H9 (cell line): ENCODE results near the gene ZNF467. TPM values are rescaled to one million over a fixed set of nuclear protein-coding genes. Genes with fewer than 3 reads are reported as not detected.

Experiments used
- DNase-seq: peaks from one replicate; pipeline ENCODE4 v3.0.0-alpha.2; 2017
- H2AFZ ChIP-seq: one replicate; pipeline ENCODE4 v1.6.1; 2013; ENCODE audit warnings: mild to moderate bottlenecking, low read length, control low read depth, moderate library complexity
- H2AK5ac ChIP-seq: 2 replicates; pipeline ENCODE4 v1.6.1; 2013; ENCODE audit warnings: low read length, control low read depth, mixed read lengths; ENCODE audit not compliant: insufficient read length
- H2BK120ac ChIP-seq: one replicate; pipeline ENCODE4 v1.6.1; 2013; ENCODE audit warnings: low read depth, mild to moderate bottlenecking, low read length, control low read depth, inconsistent platforms; ENCODE audit not compliant: poor library complexity, severe bottlenecking
- H2BK12ac ChIP-seq: 2 replicates; pipeline ENCODE4 v1.6.1; 2013; ENCODE audit warnings: low read length, control low read depth, mixed read lengths, low read depth; ENCODE audit not compliant: insufficient read length
- H2BK15ac ChIP-seq: 2 replicates; pipeline ENCODE4 v1.6.1; 2013; ENCODE audit warnings: low read depth, low read length, control low read depth
- H2BK20ac ChIP-seq: one replicate; pipeline ENCODE4 v1.6.1; 2013; ENCODE audit warnings: low read depth, mild to moderate bottlenecking, low read length, control low read depth, inconsistent platforms; ENCODE audit not compliant: poor library complexity, severe bottlenecking
- H2BK5ac ChIP-seq: 2 replicates; pipeline ENCODE4 v1.6.1; 2013; ENCODE audit warnings: low read length, control low read depth, mixed read lengths; ENCODE audit not compliant: insufficient read length
- H3K14ac ChIP-seq: 2 replicates; pipeline ENCODE4 v1.6.1; 2013; ENCODE audit warnings: low read length, control low read depth; ENCODE audit not compliant: insufficient read depth
- H3K18ac ChIP-seq: 2 replicates; pipeline ENCODE4 v1.6.1; 2013; ENCODE audit warnings: low read depth, mild to moderate bottlenecking, mixed read lengths, low read length, control low read depth; ENCODE audit not compliant: insufficient read length
- H3K23ac ChIP-seq: 2 replicates; pipeline ENCODE4 v1.6.1; 2013; ENCODE audit warnings: low read length, control low read depth, mixed read lengths, low read depth; ENCODE audit not compliant: insufficient read length
- H3K23me2 ChIP-seq: 2 replicates; pipeline ENCODE4 v1.6.1; 2013; ENCODE audit warnings: low read depth, mild to moderate bottlenecking, mixed read lengths, low read length, control low read depth; ENCODE audit not compliant: insufficient read length, poor library complexity, severe bottlenecking
- H3K27ac ChIP-seq: 2 replicates; pipeline ENCODE4 v1.5.1; 2013; ENCODE audit warnings: low read length, control low read depth, mixed read lengths, low read depth; ENCODE audit not compliant: insufficient read length
- H3K27me3 ChIP-seq: 2 replicates; pipeline ENCODE4 v1.6.1; 2013; ENCODE audit warnings: low read length, control low read depth, inconsistent platforms; ENCODE audit not compliant: insufficient read depth
- H3K4ac ChIP-seq: 2 replicates; pipeline ENCODE4 v1.6.1; 2013; ENCODE audit warnings: low read depth, mild to moderate bottlenecking, control low read depth, inconsistent platforms, low read length, moderate library complexity
- H3K4me1 ChIP-seq: 2 replicates; pipeline ENCODE4 v1.6.1; 2013; ENCODE audit warnings: low read length, control low read depth, inconsistent platforms; ENCODE audit not compliant: insufficient read depth
- H3K4me2 ChIP-seq: 2 replicates; pipeline ENCODE4 v1.6.1; 2013; ENCODE audit warnings: low read length, control low read depth, mixed read lengths; ENCODE audit not compliant: insufficient read length, insufficient read depth
- H3K56ac ChIP-seq: 2 replicates; pipeline ENCODE4 v1.6.1; 2013; ENCODE audit warnings: low read depth, mild to moderate bottlenecking, mixed read lengths, low read length, control low read depth; ENCODE audit not compliant: insufficient read length
- H3K79me1 ChIP-seq: 2 replicates; pipeline ENCODE4 v1.6.1; 2013; ENCODE audit warnings: low read depth, mild to moderate bottlenecking, moderate library complexity, low read length, control low read depth, inconsistent platforms; ENCODE audit not compliant: insufficient read depth, poor library complexity, severe bottlenecking
- H3K79me2 ChIP-seq: 2 replicates; pipeline ENCODE4 v1.6.1; 2013; ENCODE audit warnings: low read length, control low read depth, inconsistent platforms; ENCODE audit not compliant: insufficient read depth
- H3K9ac ChIP-seq: 2 replicates; pipeline ENCODE4 v1.6.1; 2013; ENCODE audit warnings: low read length, control low read depth, mixed read lengths; ENCODE audit not compliant: insufficient read length; ENCODE audit errors: extremely low read depth
- H3K9me3 ChIP-seq: one replicate; pipeline ENCODE4 v1.6.1; 2013; ENCODE audit warnings: low read depth, low read length, inconsistent platforms; ENCODE audit not compliant: control insufficient read depth
- H3T11ph ChIP-seq: one replicate; pipeline ENCODE4 v1.6.1; 2013; ENCODE audit warnings: mild to moderate bottlenecking, low read length, control low read depth, inconsistent platforms
- H4K20me1 ChIP-seq: one replicate; pipeline ENCODE4 v1.6.1; 2013; ENCODE audit not compliant: control insufficient read depth, insufficient read length, insufficient read depth
- H4K5ac ChIP-seq: 2 replicates; pipeline ENCODE4 v1.6.1; 2013; ENCODE audit warnings: low read depth, mild to moderate bottlenecking, mixed read lengths, low read length, control low read depth; ENCODE audit not compliant: insufficient read length
- H4K8ac ChIP-seq: replicated peaks from 2 replicates; pipeline ENCODE4 v1.6.1; 2013; ENCODE audit warnings: low read length, control low read depth, mixed read lengths, low read depth; ENCODE audit not compliant: insufficient read length
- H4K91ac ChIP-seq: 2 replicates; pipeline ENCODE4 v1.6.1; 2013; ENCODE audit warnings: low read depth, mild to moderate bottlenecking, moderate library complexity, mixed read lengths, low read length, control low read depth; ENCODE audit not compliant: insufficient read length
- H3K27ac Mint-ChIP-seq, 3 experiments: 2 replicates in 2 of 3; 3 replicates in 1 of 3; pipeline ENCODE4 v1.8.0; 2020 to 2021; ENCODE audit warnings: mixed read lengths in 3 of 3, mild to moderate bottlenecking in 1 of 3, moderate library complexity in 1 of 3
- H3K27me3 Mint-ChIP-seq: 2 replicates; pipeline ENCODE4 v1.8.0; 2021; ENCODE audit warnings: low read depth, mild to moderate bottlenecking, moderate library complexity, mixed read lengths
- H3K36me3 Mint-ChIP-seq, 3 experiments: 2 replicates in 2 of 3; 3 replicates in 1 of 3; pipeline ENCODE4 v1.8.0; 2020 to 2021; ENCODE audit warnings: low read depth in 3 of 3, mixed read lengths in 3 of 3; ENCODE audit not compliant: insufficient read depth in 1 of 3
- H3K4me1 Mint-ChIP-seq, 2 experiments: 2 replicates each; pipeline ENCODE4 v1.8.0; 2020; ENCODE audit warnings: mixed read lengths in 2 of 2
- H3K4me3 Mint-ChIP-seq, 2 experiments: 2 replicates in 1 of 2; 3 replicates in 1 of 2; pipeline ENCODE4 v1.8.0; 2020 to 2021; ENCODE audit warnings: mild to moderate bottlenecking in 2 of 2, mixed read lengths in 2 of 2, moderate library complexity in 1 of 2
- H3K9me3 Mint-ChIP-seq, 2 experiments: 2 replicates in 1 of 2; 3 replicates in 1 of 2; pipeline ENCODE4 v1.8.0; 2020; ENCODE audit warnings: mild to moderate bottlenecking in 2 of 2, mixed read lengths in 2 of 2, moderate library complexity in 1 of 2
- WGBS: extraction: QIAGEN DNeasy Blood & Tissue Kit; methylation state at CpG from one replicate; pipeline ENCODE4 v1.1.7; 2013; ENCODE audit warnings: missing lambda C conversion rate, low lambda C conversion rate, mixed read lengths; ENCODE audit not compliant: insufficient read length; ENCODE audit errors: extremely low coverage; 5-methylcytosine and 5-hydroxymethylcytosine counted together
- total RNA-seq: library from RNA; stranded (reverse); gene quantifications from 2 replicates; pipeline ENCODE4 v1.2.1, GENCODE V29; 2021
- TF ChIP-seq, protein P1 (sequence below): fragments of 200-600 bp; sonication (generic); conservative IDR thresholded peaks from 3 replicates; pipeline ENCODE4 v1.8.0; 2021; ENCODE audit warnings: antibody characterized with exemption, mild to moderate bottlenecking

Gene ZNF467
- total RNA-seq, 1 experiment from 2014 or later: 0.31 TPM

DNA sequence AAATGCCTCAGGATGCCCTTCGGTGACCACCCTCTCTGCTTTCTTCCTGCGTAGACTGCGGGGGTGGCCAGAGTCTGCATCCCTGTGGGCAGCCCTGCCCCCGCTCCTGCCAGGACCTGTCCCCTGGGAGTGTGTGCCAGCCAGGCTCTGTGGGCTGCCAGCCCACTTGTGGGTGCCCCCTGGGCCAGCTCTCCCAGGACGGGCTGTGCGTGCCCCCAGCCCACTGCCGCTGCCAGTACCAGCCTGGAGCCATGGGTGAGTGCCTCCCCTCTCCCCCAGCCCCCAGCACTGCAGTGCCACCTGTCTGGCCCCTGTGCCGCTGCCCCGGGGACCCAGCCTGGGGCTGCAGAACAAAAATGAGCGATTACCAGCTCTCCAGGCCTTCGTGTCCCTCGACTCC is 41.7 kb upstream of the ZNF467 start:
- no peaks in the 10 kb centered on the region for H3K9me3 ChIP-seq
- no peak overlapping the region for H3K27ac Mint-ChIP-seq
- H3K14ac ChIP-seq: no peak overlapping the region; the same call in 1 of the 2 replicates
- no peaks in the 10 kb centered on the region for H3K79me2 ChIP-seq
- H3K4me1 ChIP-seq: no peaks in the 10 kb centered on the region
- no peaks in the 10 kb centered on the region for H4K20me1 ChIP-seq
- H2AFZ ChIP-seq: no peak overlapping the region
- H3K4me1 Mint-ChIP-seq: peaks cover 2 to 15% of the 10 kb centered on the region in 2 experiments; a peak in 2 of 4 replicates
- no peak overlapping the region for H4K8ac ChIP-seq
- no peak overlapping the region for H3K4me2 ChIP-seq
- no peaks in the 10 kb centered on the region for H3K27me3 ChIP-seq
- no peak overlapping the region for H3K27ac ChIP-seq
- H3K79me1 ChIP-seq: no peaks in the 10 kb centered on the region
- TF ChIP-seq, protein P1, sequence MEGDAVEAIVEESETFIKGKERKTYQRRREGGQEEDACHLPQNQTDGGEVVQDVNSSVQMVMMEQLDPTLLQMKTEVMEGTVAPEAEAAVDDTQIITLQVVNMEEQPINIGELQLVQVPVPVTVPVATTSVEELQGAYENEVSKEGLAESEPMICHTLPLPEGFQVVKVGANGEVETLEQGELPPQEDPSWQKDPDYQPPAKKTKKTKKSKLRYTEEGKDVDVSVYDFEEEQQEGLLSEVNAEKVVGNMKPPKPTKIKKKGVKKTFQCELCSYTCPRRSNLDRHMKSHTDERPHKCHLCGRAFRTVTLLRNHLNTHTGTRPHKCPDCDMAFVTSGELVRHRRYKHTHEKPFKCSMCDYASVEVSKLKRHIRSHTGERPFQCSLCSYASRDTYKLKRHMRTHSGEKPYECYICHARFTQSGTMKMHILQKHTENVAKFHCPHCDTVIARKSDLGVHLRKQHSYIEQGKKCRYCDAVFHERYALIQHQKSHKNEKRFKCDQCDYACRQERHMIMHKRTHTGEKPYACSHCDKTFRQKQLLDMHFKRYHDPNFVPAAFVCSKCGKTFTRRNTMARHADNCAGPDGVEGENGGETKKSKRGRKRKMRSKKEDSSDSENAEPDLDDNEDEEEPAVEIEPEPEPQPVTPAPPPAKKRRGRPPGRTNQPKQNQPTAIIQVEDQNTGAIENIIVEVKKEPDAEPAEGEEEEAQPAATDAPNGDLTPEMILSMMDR: no peak
- no peaks in the 10 kb centered on the region for H3K9me3 Mint-ChIP-seq
- no peak for DNase-seq
- no peaks in the 10 kb centered on the region for H3K36me3 Mint-ChIP-seq
- no peak overlapping the region for H3K56ac ChIP-seq
- H3K18ac ChIP-seq: no peak overlapping the region
- H2BK15ac ChIP-seq: no peak overlapping the region
- H2BK20ac ChIP-seq: no peak overlapping the region
- no peak overlapping the region for H4K91ac ChIP-seq
- H3K4ac ChIP-seq: no peak overlapping the region
- H2BK120ac ChIP-seq: no peak overlapping the region
- no peak overlapping the region for H3K23ac ChIP-seq
- no peak overlapping the region for H3K9ac ChIP-seq
- H3T11ph ChIP-seq: no peak overlapping the region
- peaks cover 1% of the 10 kb centered on the region; the same call in 1 of the 2 replicates for H3K27me3 Mint-ChIP-seq
- H3K4me3 Mint-ChIP-seq: no peak overlapping the region
- no peak overlapping the region for H2BK12ac ChIP-seq
- H3K23me2 ChIP-seq: no peaks in the 10 kb centered on the region
- H2BK5ac ChIP-seq: no peak overlapping the region
- H2AK5ac ChIP-seq: no peak overlapping the region
- no peak overlapping the region for H4K5ac ChIP-seq
- WGBS: no CpG with 5 or more reads among the region's 12 CpGs
